Measurements from ENCODE around the gene SLC7A9. TPM values are rescaled to one million over a fixed set of nuclear protein-coding genes. Genes with fewer than 3 reads are reported as not detected.

SLC7A9 gene
- total and polyA plus RNA-seq, 10 of the 15 experiments (the other 5 are each of a cell fraction or from before 2014, with no cell fraction given) = 0.13 to 0.17 TPM; not detected in 8

GRCh38 chr19:32876236-32876918 lies 6.8 kb upstream of the SLC7A9 start:
- in situ Hi-C loops (cut with MboI) (no loop called here), intact Hi-C loops (cut with micrococcal nuclease; ENCODE audit: unreplicated experiment) (no loop called here)
- H3K9ac ChIP-seq (ENCODE audit: control insufficient read depth, insufficient read depth, low read length) = no peak overlapping the region
- no peaks in the 10 kb centered on the region for H3K36me3 ChIP-seq (ENCODE audit: control insufficient read depth in 2 of 2, insufficient read depth in 2 of 2, low read length in 1 of 2)
- POLR2A ChIA-PET = no interaction called here
- CTCF ChIA-PET = no interaction called here
- no peaks in the 10 kb centered on the region for H4K20me1 ChIP-seq (ENCODE audit: control insufficient read depth, insufficient read depth)
- 81% methylated on average over 9 of the region's 9 CpGs for WGBS (ENCODE audit: insufficient coverage, insufficient replicate concordance, low lambda C conversion rate, missing lambda C conversion rate)
- FAIRE-seq = no peak
- TF ChIP-seq NR2F1 (conservative IDR thresholded peaks at IDR 0.05) (no peak), TAF1 (IDR thresholded peaks at IDR 0.05; ENCODE audit: borderline replicate concordance, low read depth, low read length) (no peak)
- H3K4me2 ChIP-seq (ENCODE audit: control insufficient read depth, insufficient read depth) = no peak overlapping the region
- H2AFZ ChIP-seq (ENCODE audit: control insufficient read depth, low read depth, low read length) = no peak overlapping the region
- no peaks in the 10 kb centered on the region for H3K4me1 ChIP-seq (ENCODE audit: control insufficient read depth, insufficient read depth, low read length)
- H3K27me3 ChIP-seq (replicated peaks in 1 of 2; ENCODE audit: control insufficient read depth in 2 of 2, insufficient read depth in 2 of 2, low read length in 1 of 2) = no peaks in the 10 kb centered on the region
- SMC1A ChIA-PET (ENCODE audit: uncharacterized antibody, unreplicated experiment) = no interaction called here
- no peaks in the 10 kb centered on the region for H3K79me2 ChIP-seq (ENCODE audit: control insufficient read depth, insufficient read depth, low read length)
- H3K27ac ChIP-seq (ENCODE audit: control insufficient read depth, insufficient read depth) = no peak overlapping the region
- ATAC-seq = no peak
- no TSS peak for BruUV-seq (replicated peaks)
- no peaks in the 10 kb centered on the region for H3K9me3 ChIP-seq (replicated peaks; ENCODE audit: control insufficient read depth, insufficient read depth, low read length)
- no peak overlapping the region for H3K4me3 ChIP-seq
- RAD21 ChIA-PET (ENCODE audit: unreplicated experiment) = no interaction called here
- no peak for DNase-seq (ENCODE audit: low read depth, low spot score)

GRCh38 chr19:32875428-32875827 lies 5.9 kb upstream of the SLC7A9 start:
- H3K36me3 ChIP-seq (ENCODE audit: control insufficient read depth in 2 of 2, insufficient read depth in 2 of 2, low read length in 1 of 2) = no peaks in the 10 kb centered on the region
- in situ Hi-C loops (cut with MboI) (no loop called here), intact Hi-C loops (cut with micrococcal nuclease; ENCODE audit: unreplicated experiment) (no loop called here)
- H3K9me3 ChIP-seq (replicated peaks; ENCODE audit: control insufficient read depth, insufficient read depth, low read length) = no peaks in the 10 kb centered on the region
- no peak for ATAC-seq
- H3K79me2 ChIP-seq (ENCODE audit: control insufficient read depth, insufficient read depth, low read length) = no peaks in the 10 kb centered on the region
- FAIRE-seq = no peak
- no TSS peak for BruUV-seq (replicated peaks)
- H3K27ac ChIP-seq (ENCODE audit: control insufficient read depth, insufficient read depth) = no peak overlapping the region
- CTCF ChIA-PET = no interaction called here
- no peak overlapping the region for H3K4me2 ChIP-seq (ENCODE audit: control insufficient read depth, insufficient read depth)
- RAD21 ChIA-PET (ENCODE audit: unreplicated experiment) = no interaction called here
- SMC1A ChIA-PET (ENCODE audit: uncharacterized antibody, unreplicated experiment) = no interaction called here
- POLR2A ChIA-PET = no interaction called here
- H4K20me1 ChIP-seq (ENCODE audit: control insufficient read depth, insufficient read depth) = no peaks in the 10 kb centered on the region
- H3K27me3 ChIP-seq (replicated peaks in 1 of 2; ENCODE audit: control insufficient read depth in 2 of 2, insufficient read depth in 2 of 2, low read length in 1 of 2) = no peaks in the 10 kb centered on the region
- WGBS (ENCODE audit: insufficient coverage, insufficient replicate concordance, low lambda C conversion rate, missing lambda C conversion rate) = 92% methylated on average over 7 of the region's 7 CpGs
- H3K9ac ChIP-seq (ENCODE audit: control insufficient read depth, insufficient read depth, low read length) = no peak overlapping the region
- H2AFZ ChIP-seq (ENCODE audit: control insufficient read depth, low read depth, low read length) = no peak overlapping the region
- TF ChIP-seq TCF3 (IDR thresholded peaks at IDR 0.05; ENCODE audit: borderline replicate concordance, insufficient read depth, low read depth, low read length) = no peak
- DNase-seq (ENCODE audit: low read depth, low spot score) = no peak
- H3K4me3 ChIP-seq = no peak overlapping the region
- H3K4me1 ChIP-seq (ENCODE audit: control insufficient read depth, insufficient read depth, low read length) = no peaks in the 10 kb centered on the region
